Measurements from ENCODE around the gene PLK5.
"Not testable (repeated sequence)": the region's sequence is repeated elsewhere in the genome, so short reads cannot be mapped to it uniquely, and the experiment has no call there.

PLK5 gene

GRCh38 chr19:1531587-1531986, 7.7 kb downstream of the PLK5 start:
- no peak for TF ChIP-seq POLR2A (IDR thresholded peaks at IDR 0.05; ENCODE audit: low read length)
- no peak for TF ChIP-seq GATA1 (IDR thresholded peaks at IDR 0.05; ENCODE audit: low read depth, low read length)
- no peak for DNase-seq

- TF ChIP-seq GATA1 (IDR thresholded peaks at IDR 0.05; ENCODE audit: low read depth, low read length) (no peak), POLR2A (IDR thresholded peaks at IDR 0.05; ENCODE audit: low read length) (no peak)
- DNase-seq = no peak
These were observed 8.1 kb downstream of the PLK5 start for GRCh38 chr19:1532003-1532402.

- no peak for DNase-seq
- no peak for TF ChIP-seq GATA1 (IDR thresholded peaks at IDR 0.05; ENCODE audit: low read depth, low read length)
- TF ChIP-seq POLR2A (IDR thresholded peaks at IDR 0.05; ENCODE audit: low read length) = no peak
These were observed 9.8 kb downstream of the PLK5 start for GRCh38 chr19:1533510-1534150.

- no peak for DNase-seq
- no peak for TF ChIP-seq POLR2A (IDR thresholded peaks at IDR 0.05; ENCODE audit: low read length)
These were observed 11.1 kb downstream of the PLK5 start for GRCh38 chr19:1534972-1535371.

GRCh38 chr19:1535699-1536098, 11.8 kb downstream of the PLK5 start:
- DNase-seq = not testable (repeated sequence)

- DNase-seq = no peak
- TF ChIP-seq POLR2A (IDR thresholded peaks at IDR 0.05; ENCODE audit: low read length) = no peak
- no peak for TF ChIP-seq GATA1 (IDR thresholded peaks at IDR 0.05; ENCODE audit: low read depth, low read length)
These were observed 15.1 kb downstream of the PLK5 start for GRCh38 chr19:1538978-1539377.

- DNase-seq = not testable (repeated sequence)
These were observed 15.9 kb downstream of the PLK5 start for GRCh38 chr19:1539749-1540148.

GRCh38 chr19:1540365-1540925, 16.6 kb downstream of the PLK5 start:
- TF ChIP-seq POLR2A (IDR thresholded peaks at IDR 0.05; ENCODE audit: low read length) = no peak
- no peak for TF ChIP-seq GATA1 (IDR thresholded peaks at IDR 0.05; ENCODE audit: low read depth, low read length)

GRCh38 chr19:1549332-1549945, 25.6 kb downstream of the PLK5 start:
- no peak for DNase-seq
- TF ChIP-seq GATA1 (IDR thresholded peaks at IDR 0.05; ENCODE audit: low read depth, low read length) = no peak
- TF ChIP-seq POLR2A (IDR thresholded peaks at IDR 0.05; ENCODE audit: low read length) = no peak

More at GRCh38 chr19:1540365-1540925, 16.6 kb downstream of the PLK5 start:
- no peak for DNase-seq

GRCh38 chr19:1551068-1552040, 27.5 kb downstream of the PLK5 start:
- no peak for TF ChIP-seq POLR2A (IDR thresholded peaks at IDR 0.05; ENCODE audit: low read length)
- TF ChIP-seq GATA1 (IDR thresholded peaks at IDR 0.05; ENCODE audit: low read depth, low read length) = no peak
- DNase-seq = no peak

GRCh38 chr19:1553415-1553814, 29.5 kb downstream of the PLK5 start:
- TF ChIP-seq GATA1 (IDR thresholded peaks at IDR 0.05; ENCODE audit: low read depth, low read length) (no peak), POLR2A (IDR thresholded peaks at IDR 0.05; ENCODE audit: low read length) (no peak)
- DNase-seq = no peak

- no peak for DNase-seq
- TF ChIP-seq GATA1 (IDR thresholded peaks at IDR 0.05; ENCODE audit: low read depth, low read length) (no peak), POLR2A (IDR thresholded peaks at IDR 0.05; ENCODE audit: low read length) (no peak)
These were observed 31.1 kb downstream of the PLK5 start for GRCh38 chr19:1554968-1555367.

GRCh38 chr19:1555487-1556389, 31.9 kb downstream of the PLK5 start:
- TF ChIP-seq POLR2A (IDR thresholded peaks at IDR 0.05; ENCODE audit: low read length) = no peak
- no peak for TF ChIP-seq GATA1 (IDR thresholded peaks at IDR 0.05; ENCODE audit: low read depth, low read length)
- no peak for DNase-seq
